ENCODE measurements around the gene SIGLEC6.

GRCh38 chr19:51513968-51514367, 17.5 kb downstream of the SIGLEC6 start:
- TF ChIP-seq CTCF (IDR thresholded peaks at IDR 0.05) = no peak
- TF ChIP-seq POLR2A (IDR thresholded peaks at IDR 0.05) = no peak

All from uterus (tissue), 2 donors.